ENCODE data around the gene LNPEP.
A peak's percentile ranks its signal among the peaks of the same experiment; 100 is the strongest.

LNPEP gene
- total RNA-seq, result 260 to 536 (median 431) reads per million in 4 experiments

DNA sequence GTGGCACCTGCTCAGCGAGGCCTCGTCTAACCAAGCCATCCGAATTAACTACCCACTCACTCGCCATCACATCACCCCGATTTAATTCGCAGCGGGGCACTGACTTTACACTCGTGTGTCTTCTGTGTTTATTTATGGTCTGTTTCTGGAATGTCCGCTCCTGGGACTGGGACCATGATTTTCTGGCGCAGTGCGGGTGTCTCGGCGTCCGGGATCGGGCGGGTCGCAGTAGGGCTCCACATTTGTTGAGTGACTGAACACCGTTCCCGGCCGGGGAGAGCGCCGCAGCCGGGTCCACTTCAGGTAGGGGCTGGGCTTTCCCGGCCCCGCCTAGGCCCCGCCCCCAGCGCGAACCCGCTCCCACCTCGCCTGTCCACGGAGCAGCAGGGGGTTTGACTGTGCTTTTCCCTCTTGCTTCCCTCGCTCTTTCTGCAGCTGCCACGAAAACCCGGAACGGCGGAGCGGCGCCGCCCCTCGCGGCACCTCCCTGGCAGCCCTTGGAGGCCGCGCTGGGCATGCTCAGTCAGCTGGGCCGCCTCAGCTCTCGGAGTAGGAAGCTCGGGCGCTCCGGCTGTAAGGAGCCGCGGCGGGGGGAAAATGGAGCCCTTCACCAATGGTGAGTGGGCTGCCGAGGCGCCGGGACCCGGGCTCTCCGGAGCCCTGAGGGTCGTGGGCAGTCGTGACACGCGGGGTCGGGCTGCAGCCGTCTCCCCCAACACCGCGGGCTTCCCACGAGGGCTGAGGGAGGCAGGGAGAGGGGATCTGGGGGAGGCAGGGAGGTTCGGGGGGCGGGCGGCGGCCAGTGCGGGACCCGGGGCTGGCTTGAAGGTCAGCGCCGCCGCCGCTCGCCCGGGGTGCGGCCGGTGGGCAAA is at the start of gene LNPEP:
Gene LNPEP, plus strand, starts transcription at position 522 of the 872 bp plus-strand sequence. Its CDS starts 76 bp downstream, at position 598.
- DNase-seq, result peak; percentile 88

DNA sequence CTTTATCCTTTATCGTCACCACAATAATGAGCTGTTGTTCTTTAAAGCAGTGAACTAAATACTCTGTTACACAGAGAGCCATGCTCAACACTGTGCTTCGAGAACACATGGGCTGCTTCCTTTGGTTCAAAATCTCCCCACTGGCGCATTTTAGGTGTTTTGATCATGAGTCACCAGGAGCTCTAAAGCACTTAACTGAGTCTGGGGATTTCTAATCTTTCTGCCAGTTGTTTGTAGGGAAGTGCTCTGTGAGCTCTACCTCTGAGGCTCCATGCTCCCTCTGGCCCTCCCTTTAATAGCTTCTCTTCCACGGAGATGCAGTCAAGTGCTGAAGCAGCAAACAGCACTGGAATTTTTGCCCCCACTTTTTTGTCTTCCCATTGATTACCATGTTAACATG is 42.5 kb upstream of the LNPEP start:
- no peak for DNase-seq

DNA sequence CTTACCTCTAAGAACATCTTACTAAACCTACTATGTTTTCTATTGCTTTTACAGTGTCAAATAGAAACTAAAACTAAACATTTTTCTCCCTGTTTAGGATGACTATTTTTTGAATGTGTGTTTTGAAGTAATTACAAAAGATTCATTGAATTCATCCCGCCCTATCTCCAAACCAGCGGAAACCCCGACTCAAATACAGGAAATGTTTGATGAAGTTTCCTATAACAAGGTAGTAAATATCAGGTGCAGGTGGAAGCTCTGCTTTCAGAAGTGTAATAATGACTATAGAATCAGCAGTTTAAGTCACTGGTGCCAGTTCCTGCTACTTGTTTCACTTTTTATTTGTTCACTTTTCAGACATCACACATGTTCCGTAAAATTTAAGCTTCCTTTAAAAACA is 39.6 kb upstream of the LNPEP start:
- no peak for DNase-seq

DNA sequence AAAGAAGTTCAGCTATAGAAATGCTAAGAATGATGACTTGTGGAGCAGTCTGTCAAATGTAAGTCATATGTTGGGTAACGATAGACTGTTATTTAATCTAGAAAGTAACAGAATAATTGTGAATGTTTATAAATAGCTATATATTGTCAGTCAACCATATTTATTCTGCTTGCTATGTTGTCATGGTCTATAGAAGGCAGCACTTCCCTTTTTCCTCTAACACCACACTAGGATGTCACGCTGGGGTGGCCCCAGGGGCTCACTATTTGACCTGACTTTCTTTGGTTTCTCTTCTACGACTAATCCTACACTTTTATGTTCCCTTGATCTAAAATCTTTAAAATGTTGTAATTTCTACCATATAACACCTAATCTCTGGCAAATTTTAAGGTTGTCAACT is 39.1 kb upstream of the LNPEP start:
- DNase-seq, result no peak

DNA sequence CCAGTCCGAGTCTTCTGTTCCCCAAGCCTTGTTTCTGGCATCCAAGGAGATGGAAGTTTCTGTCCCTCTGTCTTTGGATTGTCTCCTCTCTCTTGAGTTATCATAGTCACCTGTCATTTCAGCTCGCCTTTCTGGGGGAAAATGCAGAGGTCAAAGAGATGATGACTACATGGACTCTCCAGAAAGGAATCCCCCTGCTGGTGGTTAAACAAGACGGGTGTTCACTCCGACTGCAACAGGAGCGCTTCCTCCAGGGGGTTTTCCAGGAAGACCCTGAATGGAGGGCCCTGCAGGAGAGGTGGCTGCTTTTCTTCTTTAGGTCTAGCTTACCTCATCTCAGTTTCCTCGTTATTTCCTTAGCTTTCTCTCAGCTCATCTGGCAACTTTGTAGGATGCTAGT is 34.5 kb upstream of the LNPEP start:
- DNase-seq, result no peak

DNA sequence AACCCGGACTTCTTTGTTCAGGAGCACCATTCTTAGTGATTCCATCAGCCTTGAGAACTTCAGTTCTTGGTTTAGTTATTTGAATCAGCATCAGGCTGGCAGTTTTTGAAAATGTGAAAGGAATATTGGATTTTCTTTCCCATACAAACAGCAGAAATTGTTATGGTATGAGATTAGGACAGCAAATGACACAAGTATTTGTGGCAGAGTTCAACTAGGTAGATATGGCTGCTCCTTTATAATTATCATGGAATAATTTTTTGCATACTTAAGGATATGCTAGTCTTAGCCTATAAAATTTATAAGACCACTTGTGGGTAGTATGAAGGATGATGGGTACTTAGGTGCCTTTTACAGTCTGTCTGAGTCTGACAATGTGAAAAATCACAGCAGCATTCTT is 34.0 kb upstream of the LNPEP start:
- DNase-seq, result no peak

DNA sequence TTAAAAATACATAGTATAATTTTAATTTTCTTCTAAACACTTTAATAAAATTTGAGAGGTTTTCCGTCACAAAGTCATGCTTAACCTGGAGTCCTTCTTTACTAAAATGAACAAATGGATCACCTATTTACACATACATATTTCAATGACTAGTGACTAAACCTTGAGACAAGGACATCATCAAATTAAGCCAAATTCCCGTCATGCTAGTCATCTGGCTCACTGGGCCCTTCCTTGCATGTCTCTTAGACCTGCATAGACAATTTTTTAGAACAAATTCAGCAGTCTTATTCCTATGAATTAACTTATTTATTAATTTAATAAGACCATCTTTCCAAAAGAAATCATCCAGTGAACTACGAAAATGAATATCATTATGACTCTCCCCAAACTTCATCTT is 33.0 kb upstream of the LNPEP start:
- no peak for DNase-seq

DNA sequence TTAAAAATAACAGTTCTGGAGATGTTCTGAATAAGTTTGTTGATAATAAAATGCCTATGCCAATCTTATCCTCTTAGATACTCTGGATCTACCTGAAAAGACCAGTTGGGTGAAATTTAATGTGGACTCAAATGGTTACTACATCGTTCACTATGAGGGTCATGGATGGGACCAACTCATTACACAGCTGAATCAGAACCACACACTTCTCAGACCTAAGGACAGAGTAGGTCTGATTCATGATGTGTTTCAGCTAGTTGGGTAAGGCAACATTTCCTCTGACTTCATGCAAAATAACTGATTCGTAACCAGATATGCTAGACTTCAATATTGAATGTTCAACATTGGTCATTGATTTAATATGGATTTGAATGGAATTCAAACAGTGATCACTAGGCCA is 32.6 kb upstream of the LNPEP start:
- DNase-seq, result no peak

DNA sequence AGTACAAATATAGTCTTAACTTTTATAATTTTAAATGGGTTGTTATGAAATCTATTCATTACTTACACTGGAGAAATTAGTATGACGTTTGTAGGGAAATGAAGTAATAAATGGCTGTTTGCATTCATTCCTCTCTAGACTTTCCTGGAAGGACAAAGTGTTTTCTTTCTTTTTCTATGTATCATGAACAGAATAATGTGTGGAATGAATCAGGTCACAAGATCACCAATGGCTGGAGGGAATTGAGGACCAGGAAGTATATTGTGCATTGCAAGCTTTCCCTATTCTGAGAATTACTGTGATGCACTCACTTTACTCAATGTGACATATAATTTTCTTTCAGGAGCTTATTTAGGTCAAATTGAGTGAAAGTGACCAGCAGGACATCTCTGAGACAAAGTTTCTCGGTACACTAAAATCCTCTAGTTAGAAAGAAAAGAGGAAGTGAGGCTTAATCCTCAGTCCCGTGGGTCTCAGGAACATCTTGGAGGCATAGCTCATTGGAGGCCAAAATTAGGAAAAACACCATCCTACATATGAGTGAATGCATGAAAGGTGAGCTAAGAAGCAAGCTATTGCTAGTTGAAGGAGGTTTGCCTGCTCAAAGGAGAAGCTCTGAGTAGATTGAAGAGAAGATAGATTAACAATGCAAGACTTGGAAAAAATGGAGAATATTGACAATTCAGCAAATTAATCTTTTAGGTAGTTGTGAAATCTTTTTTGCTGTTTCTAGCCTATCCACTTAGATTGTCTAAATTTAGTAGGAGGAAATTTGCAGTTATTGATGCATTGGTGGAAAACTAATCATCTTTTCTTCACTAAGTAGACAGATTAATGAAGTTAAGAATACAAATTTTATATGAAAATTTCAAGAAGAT is 31.6 kb upstream of the LNPEP start:
- no peak for DNase-seq

DNA sequence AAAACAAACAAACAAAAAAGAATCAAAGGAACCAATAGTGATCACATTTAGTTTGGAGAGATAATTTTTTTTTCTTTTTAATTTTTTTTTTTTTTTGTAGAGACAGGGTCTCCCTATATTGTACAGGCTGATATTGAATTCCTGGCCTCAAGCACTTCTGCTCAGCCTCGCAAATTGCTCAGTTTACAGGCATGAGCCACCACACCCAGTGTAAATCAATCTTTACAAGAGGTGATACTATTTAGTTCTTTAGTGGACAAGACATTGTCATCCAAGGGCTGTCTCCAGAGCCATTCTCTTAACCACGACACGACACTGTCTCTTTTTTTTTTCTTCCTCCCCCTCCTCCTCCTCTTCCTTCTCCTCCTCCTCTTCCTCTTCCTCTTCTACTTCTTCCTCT is 30.0 kb upstream of the LNPEP start:
- no peak for DNase-seq

DNA sequence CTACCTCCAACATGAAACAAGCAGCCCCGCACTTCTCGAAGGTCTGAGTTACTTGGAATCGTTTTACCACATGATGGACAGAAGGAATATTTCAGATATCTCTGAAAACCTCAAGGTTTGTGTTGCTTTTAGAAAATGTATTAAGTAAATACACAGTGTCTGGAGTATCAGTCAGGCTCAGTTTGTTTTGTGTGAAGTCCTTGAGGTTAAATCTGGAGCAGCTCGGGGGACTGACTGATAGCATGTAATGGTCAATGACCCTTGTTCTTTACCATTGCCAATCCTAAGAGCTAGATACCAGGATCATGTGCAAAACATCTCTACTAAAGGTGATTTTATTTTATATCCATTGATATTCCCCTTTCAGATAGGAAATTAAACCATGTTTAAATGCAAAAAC is 26.9 kb upstream of the LNPEP start:
- DNase-seq, result no peak

DNA sequence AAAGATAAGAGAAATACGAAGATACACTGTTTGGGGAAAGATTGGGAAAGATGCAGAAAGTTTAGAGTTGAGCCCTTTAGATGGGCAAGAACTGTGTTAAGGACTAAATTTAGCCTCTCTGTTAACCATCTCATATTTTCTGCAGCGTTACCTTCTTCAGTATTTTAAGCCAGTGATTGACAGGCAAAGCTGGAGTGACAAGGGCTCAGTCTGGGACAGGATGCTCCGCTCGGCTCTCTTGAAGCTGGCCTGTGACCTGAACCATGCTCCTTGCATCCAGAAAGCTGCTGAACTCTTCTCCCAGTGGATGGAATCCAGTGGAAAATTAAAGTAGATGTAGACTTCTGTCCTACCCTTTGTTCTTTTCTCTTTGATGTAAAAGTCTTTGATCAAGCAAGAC is 26.4 kb upstream of the LNPEP start:
- DNase-seq, result no peak

DNA sequence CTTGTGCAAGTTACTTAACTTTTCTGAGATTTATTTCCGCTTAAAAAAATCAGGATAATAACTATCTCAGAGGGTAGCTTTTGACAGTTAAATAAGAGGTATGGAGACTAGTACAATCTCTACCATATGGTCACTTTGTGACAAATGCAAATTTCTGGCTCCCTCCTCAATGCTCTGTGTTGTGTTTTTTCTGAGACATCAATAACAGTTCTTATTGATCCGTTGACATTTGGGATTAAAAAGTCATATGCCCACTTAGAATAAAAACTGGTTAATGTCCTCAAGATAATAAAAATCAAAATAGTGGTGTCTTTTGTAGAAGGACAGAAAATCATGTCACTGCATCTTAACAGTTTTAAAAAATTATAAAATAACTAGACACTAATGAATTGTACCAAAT is 24.7 kb upstream of the LNPEP start:
- DNase-seq, result no peak

DNA sequence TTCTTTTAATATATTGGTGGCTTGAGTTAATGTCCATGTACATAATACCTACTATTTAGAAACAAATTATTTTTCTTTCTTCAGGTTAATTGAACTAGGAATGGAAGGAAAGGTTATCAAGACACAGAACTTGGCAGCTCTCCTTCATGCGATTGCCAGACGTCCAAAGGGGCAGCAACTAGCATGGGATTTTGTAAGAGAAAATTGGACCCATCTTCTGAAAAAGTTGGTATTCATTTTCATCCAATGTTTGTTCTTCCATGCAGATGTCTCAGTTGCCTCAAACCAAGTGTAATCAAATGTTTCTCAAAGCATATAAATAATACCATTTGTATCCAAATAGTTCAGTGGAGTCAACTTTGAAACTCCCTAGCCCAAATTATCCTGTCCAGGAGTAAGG is 22.6 kb upstream of the LNPEP start:
- no peak for DNase-seq

DNA sequence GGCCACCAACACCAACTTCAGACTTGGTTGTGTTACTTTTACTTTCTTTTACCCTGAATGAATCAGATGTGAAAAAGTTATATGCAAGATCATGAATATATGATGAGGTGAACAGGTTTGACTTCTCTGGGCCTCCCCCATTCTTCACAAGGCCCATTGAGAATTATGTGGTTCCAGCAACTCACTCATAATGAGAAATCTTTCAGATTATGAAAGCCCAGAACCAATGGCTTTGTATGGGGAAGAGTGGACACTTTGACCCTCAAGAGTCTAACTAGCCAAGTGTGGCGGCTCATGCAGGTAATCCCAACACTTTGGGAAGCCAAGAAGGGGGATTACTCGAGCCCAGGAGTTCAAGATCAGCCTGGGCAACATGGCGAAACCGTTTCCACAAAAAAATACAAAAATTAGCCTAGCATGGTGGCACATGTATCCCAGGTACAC is 16.1 kb upstream of the LNPEP start:
- DNase-seq, result no peak

DNA sequence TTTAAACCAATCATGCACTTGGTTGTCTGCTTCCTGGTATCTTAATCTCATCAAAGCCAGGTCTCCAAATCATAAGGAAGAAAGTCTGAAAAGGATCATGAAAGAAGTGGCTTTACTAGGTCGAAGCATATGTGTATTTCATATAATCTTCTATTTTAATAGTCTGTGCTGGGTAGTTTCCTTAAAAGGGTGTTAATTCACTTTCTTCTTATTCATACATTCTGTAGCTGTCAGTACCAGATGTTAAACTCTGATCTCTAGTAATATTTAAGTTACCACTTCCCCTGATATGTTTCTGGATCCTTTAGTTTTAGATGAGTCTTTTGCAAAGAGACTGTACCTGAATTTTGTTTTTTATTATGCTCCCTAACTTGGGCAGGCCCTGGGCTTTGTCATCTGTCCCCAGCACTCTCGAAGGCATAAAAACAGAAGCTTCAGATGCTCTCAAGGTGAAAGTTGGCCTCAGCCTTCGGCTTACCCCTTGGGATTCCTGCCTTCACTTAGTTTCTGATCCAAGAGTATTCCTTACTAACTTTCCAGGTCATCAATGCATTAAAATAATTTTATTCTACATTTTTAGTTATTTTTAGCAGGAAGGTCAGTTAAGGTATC is 15.0 kb upstream of the LNPEP start:
- DNase-seq, result no peak

DNA sequence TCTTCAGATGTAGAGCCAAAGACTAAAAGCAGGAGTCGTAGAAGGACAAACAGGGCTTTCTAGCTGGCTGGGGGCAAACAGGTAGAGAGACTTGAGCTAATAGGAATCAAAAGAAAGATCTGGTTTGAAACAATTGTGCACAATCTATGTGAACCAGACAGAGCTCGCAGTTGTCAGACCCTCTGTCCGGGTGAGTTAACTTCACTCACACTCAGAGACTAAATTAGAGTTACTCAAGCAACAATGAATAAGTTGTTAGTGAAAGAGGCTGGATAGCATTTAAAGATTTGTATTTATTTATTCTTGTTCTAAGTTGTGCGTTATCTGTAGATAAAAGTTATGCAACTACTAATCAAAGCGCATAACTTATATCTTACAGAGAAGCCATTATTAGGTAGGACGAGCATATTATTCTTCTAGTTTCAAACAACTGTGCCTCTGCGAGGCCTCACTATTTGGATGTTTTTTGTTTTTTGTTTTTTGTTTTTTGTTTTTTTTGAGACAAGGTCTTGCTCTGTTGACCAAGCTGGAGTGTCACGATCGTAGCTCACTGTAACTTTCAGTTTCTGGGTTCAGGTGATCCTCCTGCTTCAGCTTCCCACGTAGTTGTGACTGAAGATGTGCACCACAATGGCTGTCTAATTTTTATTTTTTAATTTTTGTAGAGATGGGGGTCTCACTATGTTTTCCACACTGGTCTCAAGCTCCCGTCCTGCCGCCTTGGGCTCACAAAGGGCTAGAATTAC is 13.2 kb upstream of the LNPEP start:
- no peak for DNase-seq

DNA sequence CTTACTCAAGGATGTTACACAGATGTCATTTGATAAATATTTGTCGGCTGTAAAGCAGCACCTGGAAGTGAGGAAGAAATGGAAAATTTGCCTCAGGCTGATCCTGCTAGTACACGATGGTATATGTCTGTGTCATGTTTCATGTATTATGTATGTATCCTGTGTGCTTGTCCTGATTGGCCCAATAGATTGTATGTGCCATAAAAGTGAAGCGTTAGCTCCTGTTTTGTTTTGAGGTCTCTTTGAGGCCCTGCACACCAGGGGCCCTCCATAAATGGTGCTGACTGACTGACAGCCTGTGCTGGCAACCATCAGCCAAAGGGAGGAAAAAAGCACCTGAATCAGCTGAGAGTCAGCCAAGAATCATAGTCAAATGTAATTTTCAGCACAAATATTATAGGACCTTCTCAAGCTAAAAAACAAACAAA is 11.8 kb upstream of the LNPEP start:
- DNase-seq, result no peak

DNA sequence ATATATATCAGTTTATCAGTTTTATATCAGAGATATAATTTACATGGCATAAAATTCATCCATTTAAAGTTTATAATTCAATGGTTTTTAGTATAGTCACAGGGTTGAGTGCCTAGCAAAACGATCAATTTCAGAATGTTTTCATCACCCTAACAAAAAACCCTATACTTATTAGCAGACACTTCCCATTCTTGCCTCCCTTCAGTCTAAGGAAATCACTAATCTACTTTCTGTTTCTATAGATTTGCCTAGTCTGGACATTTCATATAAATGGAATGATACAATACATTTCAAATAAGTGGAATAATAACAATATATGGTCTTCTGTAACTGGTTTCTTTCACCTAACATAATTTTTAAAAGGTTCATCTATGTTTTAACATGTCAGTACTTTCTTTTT is 9.6 kb upstream of the LNPEP start:
- DNase-seq, result no peak

DNA sequence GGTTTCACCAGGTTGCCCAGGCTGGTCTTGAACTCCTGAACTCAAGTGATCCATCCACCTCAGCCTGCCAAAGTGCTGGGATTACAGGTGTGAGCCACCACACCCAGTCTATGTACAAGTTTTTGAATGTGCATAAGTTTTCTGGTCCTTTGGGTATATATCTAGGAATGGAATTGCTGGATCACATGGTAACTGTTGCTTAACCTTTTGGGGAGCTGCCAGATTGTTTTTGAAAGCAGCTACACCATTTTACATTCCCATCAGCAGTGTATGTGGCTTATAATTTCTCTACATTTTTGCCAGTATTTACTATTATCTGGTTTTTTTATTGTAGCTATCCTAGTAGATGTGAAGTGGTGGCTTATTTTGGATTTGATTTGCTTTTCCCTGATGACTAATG is 8.9 kb upstream of the LNPEP start:
- DNase-seq, result no peak

DNA sequence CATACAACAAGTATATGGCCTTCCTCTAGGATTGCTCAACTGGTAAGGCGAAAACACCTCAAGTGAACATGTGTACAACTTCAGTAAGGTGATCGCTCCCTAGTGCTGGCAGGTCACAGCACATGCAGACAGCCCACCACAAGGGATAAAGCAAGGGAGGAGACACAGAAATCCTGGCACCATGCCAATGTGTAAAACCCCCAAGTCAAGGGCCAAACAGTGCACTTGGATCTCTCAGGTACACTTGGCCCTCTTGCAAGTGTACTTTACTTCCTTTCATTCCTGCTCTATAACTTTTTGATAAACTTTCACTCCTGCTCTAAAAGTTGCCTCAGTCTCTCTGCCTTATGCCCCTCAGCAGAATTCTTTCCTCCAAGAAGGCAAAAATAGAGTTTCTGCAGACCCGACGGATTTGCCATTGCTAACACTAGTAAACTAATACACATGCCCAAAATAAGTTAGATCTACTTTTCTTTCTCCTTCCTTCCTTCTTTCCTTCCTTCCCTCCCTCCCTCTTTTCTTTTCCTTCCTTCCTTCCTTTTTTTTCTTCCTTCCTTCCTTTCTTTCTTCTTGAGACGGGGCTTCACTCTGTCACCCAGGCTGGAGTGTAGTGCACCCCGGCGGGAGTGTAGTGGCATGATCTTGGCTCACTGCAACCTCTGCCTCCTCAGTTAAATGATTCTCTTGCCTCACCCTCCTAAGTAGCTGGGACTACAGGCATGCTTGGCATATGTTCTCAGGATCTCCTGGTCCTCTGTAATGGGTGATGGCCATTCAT is 6.8 kb upstream of the LNPEP start:
- DNase-seq, result no peak

DNA sequence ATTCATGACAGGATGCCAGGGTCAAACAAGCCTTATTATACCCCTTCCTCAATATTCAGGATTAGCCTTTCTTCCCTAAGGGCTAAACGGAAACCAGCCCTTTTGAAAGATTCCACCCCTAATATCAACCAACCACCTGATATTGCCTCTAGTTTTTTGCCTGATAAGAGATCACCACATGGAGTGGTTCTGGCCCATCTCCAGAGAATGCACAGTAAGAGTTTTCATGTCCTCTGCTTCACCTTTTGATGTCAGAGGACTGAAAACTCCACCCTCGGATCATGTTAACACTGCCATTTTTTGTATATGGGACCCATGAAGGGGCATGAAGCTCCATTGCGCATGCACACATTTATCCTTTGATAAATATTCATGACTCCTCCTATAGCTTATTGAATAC is 5.8 kb upstream of the LNPEP start:
- no peak for DNase-seq

Data from effector CD8-positive, alpha-beta T cell (primary cell).